Glutamatergic neuron (in vitro differentiated cells): ENCODE measurements around the gene EPN2. TPM values are rescaled to one million over a fixed set of nuclear protein-coding genes. Genes with fewer than 3 reads are reported as not detected.

Experiments used
- DNase-seq: peaks from one replicate; pipeline ENCODE4 v3.0.0; 2022
- H3K27ac Mint-ChIP-seq: one replicate; pipeline ENCODE4 v1.8.0; 2020; ENCODE audit warnings: mild to moderate bottlenecking, mixed read lengths, inconsistent platforms; ENCODE audit not compliant: unreplicated experiment
- H3K27me3 Mint-ChIP-seq: one replicate; pipeline ENCODE4 v1.8.0; 2020; ENCODE audit warnings: mild to moderate bottlenecking, moderate library complexity, mixed read lengths, inconsistent platforms; ENCODE audit not compliant: unreplicated experiment
- H3K36me3 Mint-ChIP-seq: one replicate; pipeline ENCODE4 v1.8.0; 2020; ENCODE audit warnings: mild to moderate bottlenecking, mixed read lengths, inconsistent platforms; ENCODE audit not compliant: unreplicated experiment
- H3K4me1 Mint-ChIP-seq: one replicate; pipeline ENCODE4 v1.8.0; 2020; ENCODE audit warnings: mild to moderate bottlenecking, low read depth, mixed read lengths, inconsistent platforms; ENCODE audit not compliant: unreplicated experiment
- H3K4me3 Mint-ChIP-seq: one replicate; pipeline ENCODE4 v1.8.0; 2020; ENCODE audit warnings: mild to moderate bottlenecking, mixed read lengths, inconsistent platforms; ENCODE audit not compliant: unreplicated experiment
- H3K9me3 Mint-ChIP-seq: one replicate; pipeline ENCODE4 v1.8.0; 2020; ENCODE audit warnings: mild to moderate bottlenecking, moderate library complexity, mixed read lengths, inconsistent platforms; ENCODE audit not compliant: unreplicated experiment
- CTCF ChIP-seq: fragments of 200-600 bp; sonication (generic); IDR thresholded peaks from one replicate; pipeline ENCODE4 v1.5.0; 2021; ENCODE audit not compliant: partially characterized antibody, unreplicated experiment
- total RNA-seq: library from RNA; stranded (reverse); fragmentation: NEBNext Ultra II Directional; extraction: Animal tissue kit (Norgen Biotek cat#: 25700); gene quantifications from one replicate; pipeline ENCODE4 v1.2.1, GENCODE V29; 2021; ENCODE audit not compliant: unreplicated experiment

EPN2 gene
- total RNA-seq, 1 donor from 2014 or later, result 45.2 TPM

DNA sequence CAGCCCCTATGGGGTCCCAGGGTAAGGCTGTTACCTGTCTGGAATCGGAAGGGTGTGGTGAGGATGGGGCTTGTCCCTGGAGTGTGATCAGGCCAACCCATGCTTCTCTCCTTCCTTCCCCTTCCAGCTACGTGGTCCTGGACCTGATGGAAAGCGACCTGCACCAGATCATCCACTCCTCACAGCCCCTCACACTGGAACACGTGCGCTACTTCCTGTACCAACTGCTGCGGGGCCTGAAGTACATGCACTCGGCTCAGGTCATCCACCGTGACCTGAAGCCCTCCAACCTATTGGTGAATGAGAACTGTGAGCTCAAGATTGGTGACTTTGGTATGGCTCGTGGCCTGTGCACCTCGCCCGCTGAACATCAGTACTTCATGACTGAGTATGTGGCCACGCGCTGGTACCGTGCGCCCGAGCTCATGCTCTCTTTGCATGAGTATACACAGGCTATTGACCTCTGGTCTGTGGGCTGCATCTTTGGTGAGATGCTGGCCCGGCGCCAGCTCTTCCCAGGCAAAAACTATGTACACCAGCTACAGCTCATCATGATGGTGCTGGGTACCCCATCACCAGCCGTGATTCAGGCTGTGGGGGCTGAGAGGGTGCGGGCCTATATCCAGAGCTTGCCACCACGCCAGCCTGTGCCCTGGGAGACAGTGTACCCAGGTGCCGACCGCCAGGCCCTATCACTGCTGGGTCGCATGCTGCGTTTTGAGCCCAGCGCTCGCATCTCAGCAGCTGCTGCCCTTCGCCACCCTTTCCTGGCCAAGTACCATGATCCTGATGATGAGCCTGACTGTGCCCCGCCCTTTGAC, 143.5 kb downstream of the EPN2 start:
- Mint-ChIP-seq H3K27me3 (peaks cover 19% of the 10 kb centered on the region), H3K4me1 (peaks cover 24% of the 10 kb centered on the region), H3K27ac (peak overlapping the region; percentile 55), H3K9me3 (peaks cover 11% of the 10 kb centered on the region), H3K36me3 (no peaks in the 10 kb centered on the region), H3K4me3 (peak overlapping the region; percentile 93)
- no peak for TF ChIP-seq CTCF
- DNase-seq, result no peak

GRCh38 chr17:19381361-19381740, 144.2 kb downstream of the EPN2 start:
- H3K27me3 Mint-ChIP-seq, result peaks cover 19% of the 10 kb centered on the region
- H3K4me1 Mint-ChIP-seq, result peaks cover 25% of the 10 kb centered on the region
- peaks cover 13% of the 10 kb centered on the region for H3K9me3 Mint-ChIP-seq
- TF ChIP-seq CTCF, result no peak
- peak overlapping the region; percentile 55 for H3K27ac Mint-ChIP-seq
- H3K36me3 Mint-ChIP-seq, result no peaks in the 10 kb centered on the region
- DNase-seq, result no peak
- H3K4me3 Mint-ChIP-seq, result no peak overlapping the region

- H3K9me3 Mint-ChIP-seq, result peaks cover 15% of the 10 kb centered on the region
- no peak for DNase-seq
- no peak for TF ChIP-seq CTCF
- no peak overlapping the region for H3K27ac Mint-ChIP-seq
- H3K4me3 Mint-ChIP-seq, result no peak overlapping the region
- peaks cover 21% of the 10 kb centered on the region for H3K27me3 Mint-ChIP-seq
- H3K4me1 Mint-ChIP-seq, result peaks cover 24% of the 10 kb centered on the region
- H3K36me3 Mint-ChIP-seq, result no peaks in the 10 kb centered on the region
These were observed 144.7 kb downstream of the EPN2 start for GRCh38 chr17:19381741-19382444.

- H3K27me3 Mint-ChIP-seq, result peaks cover 24% of the 10 kb centered on the region
- H3K36me3 Mint-ChIP-seq, result no peaks in the 10 kb centered on the region
- peaks cover 27% of the 10 kb centered on the region for H3K4me1 Mint-ChIP-seq
- DNase-seq, result no peak
- TF ChIP-seq CTCF, result no peak
- H3K4me3 Mint-ChIP-seq, result no peak overlapping the region
- H3K27ac Mint-ChIP-seq, result no peak overlapping the region
- H3K9me3 Mint-ChIP-seq, result peaks cover 14% of the 10 kb centered on the region
These were observed 145.6 kb downstream of the EPN2 start for GRCh38 chr17:19382531-19383444.
